ENCODE measurements around the gene NSDHL.
"Not testable (repeated sequence)": the region's sequence is repeated elsewhere in the genome, so short reads cannot be mapped to it uniquely, and the experiment has no call there.

NSDHL gene

GRCh38 chrX:152830312-152831305 is at the start of gene NSDHL, which contains the start of gene CETN2:
Gene NSDHL, plus strand, starts transcription at chrX:152831063. Its CDS starts 15,262 bp downstream, at chrX:152846325.
Gene CETN2, minus strand, starts transcription at chrX:152830757. Its CDS starts 47 bp downstream, at chrX:152830710.
- peak; percentile 34 to 97 (median 93) for DNase-seq

GRCh38 chrX:152787062-152787461 is 43.8 kb upstream of the NSDHL start:
- not testable (repeated sequence) for DNase-seq

DNA sequence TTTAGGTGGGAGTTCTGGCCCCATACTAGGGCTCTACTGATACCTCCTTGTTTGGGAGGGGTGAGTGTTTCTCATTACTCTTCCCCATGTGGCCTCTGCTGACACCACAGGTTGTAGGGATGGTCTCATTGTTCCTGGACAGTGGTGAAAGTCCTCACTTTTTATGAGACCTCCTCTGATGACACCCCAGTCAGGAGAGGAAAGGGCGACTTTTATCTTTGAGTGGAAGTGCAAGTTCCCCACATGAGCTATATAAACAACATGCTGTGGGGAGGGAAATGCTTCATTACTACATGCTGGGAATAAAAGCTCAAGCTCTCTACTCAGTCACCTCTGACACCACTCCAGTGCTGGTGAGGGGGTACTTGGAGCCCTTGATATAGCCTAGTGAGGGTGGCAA is 31.9 kb upstream of the NSDHL start:
- DNase-seq = no peak

DNA sequence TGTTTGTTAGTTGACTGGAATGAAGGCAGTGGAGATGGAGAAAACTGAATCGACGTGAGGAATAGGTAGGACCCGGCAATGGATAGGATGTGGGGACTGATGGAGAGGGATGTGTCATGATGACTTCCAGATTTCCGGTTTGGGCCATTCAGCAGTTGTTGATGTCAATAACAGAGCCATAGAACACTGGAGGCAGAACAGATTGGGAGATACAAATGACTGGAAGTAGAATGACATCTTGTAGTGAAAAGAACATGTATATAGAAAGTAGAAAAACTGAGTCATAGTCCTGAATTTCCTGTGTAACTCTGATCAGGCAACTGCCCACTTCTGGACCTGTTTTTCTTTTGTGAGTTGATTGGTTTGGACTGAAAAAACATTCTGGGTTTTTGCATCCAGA is 24.8 kb upstream of the NSDHL start:
- DNase-seq = no peak

DNA sequence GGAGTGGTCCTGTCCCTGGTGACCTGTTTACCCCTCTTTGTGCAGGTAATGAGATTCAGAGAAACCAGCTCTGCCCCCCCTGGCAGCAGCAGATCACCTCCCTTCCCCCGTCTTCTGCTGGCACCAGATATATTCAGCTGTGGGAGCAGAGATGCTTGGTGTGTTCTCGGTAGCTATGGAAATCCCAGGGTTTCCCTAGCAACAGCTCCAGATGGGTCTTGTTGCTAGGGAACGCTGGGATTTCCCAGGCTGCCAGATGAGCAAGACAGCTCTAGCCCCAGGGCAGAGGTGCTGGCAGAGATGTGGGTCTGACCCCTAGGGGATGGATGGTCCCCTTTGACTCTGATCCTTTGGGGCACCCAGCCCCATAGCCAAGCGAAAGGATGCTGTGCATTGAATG is 20.5 kb upstream of the NSDHL start:
- DNase-seq = peak in 31 of 58 donors; percentile 0 to 55 (median 10)

GRCh38 chrX:152813206-152813605 is 17.7 kb upstream of the NSDHL start:
- no peak for DNase-seq

DNA sequence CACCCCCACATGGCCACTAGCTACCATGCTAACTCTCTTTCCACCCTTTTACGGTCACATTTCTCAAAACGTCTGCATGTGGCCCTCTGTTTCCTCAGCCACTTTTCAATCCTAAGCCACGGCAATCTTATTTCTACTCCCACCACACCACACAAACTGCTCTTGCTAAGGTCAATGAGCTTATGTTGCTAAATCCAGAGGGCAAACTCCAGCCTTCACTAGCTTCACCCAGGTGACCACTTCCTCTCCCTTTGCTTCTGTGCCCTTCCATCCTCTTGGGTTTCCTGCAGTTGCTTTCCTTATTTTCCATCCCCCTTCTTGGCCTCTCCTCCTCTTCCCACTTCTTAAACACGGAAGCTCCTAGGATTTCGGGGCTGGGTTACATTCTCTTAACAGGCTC is 16.8 kb upstream of the NSDHL start:
- no peak for DNase-seq

DNA sequence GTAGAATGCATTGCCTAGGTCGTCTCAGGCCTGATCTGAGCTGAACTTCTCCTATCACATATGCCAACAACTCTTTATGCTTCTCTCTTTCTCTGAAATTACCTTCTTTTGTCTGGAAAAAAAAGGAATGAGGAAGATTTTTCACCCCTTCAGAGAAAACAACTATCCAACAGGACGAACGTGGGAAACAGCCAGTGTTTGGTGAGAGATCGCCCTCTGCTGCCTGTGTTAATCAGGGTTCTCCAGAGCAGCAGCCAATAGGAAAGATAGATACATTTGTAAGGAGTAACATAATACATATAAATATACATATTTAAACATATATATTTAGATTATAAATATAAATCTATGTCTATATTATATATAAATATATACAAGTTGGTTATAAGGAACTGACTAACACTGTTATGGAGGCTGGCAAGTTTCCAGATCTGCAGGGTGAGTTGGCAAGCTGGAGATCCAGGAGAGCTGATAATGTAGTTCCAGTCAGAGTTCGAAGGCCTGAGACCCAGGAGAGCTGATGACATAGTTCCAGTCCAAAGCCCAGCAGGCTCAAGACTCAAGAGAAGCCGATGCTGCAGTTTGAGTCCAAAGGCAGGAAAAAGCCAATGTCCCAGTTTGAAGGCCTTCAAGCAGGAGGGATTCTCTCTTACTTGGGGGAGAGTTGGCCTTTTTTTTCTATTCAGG is 13.6 kb upstream of the NSDHL start:
- peak in 27 of 58 donors; percentile 0 to 44 (median 9) for DNase-seq

DNA sequence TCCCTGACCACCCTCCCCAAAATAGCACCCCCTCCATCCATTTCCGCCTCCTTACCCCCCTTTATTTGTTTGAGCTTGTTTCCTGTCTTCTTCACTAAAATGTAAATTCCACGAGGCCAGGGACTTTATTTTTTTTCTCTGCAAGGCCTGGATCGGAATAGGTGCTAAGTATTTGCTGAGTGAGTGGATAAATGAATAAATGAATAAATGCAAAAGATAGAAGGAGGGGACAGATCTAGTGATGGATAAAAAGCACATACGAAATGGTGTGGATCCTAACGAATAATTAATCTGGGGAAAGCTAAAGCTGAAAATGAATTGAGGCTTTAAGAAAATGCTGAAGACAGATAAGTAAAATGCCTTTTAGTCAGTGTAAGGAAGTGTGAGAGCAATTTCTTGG is 12.5 kb upstream of the NSDHL start:
- no peak for DNase-seq

GRCh38 chrX:152819266-152819665 is 11.6 kb upstream of the NSDHL start:
- DNase-seq = no peak

- no peak for DNase-seq
These were observed 11.1 kb upstream of the NSDHL start for GRCh38 chrX:152819732-152820131.

- DNase-seq = peak in 11 of 58 donors; percentile 0 to 26 (median 4)
These were observed 9.6 kb upstream of the NSDHL start for GRCh38 chrX:152821145-152821765.

DNA sequence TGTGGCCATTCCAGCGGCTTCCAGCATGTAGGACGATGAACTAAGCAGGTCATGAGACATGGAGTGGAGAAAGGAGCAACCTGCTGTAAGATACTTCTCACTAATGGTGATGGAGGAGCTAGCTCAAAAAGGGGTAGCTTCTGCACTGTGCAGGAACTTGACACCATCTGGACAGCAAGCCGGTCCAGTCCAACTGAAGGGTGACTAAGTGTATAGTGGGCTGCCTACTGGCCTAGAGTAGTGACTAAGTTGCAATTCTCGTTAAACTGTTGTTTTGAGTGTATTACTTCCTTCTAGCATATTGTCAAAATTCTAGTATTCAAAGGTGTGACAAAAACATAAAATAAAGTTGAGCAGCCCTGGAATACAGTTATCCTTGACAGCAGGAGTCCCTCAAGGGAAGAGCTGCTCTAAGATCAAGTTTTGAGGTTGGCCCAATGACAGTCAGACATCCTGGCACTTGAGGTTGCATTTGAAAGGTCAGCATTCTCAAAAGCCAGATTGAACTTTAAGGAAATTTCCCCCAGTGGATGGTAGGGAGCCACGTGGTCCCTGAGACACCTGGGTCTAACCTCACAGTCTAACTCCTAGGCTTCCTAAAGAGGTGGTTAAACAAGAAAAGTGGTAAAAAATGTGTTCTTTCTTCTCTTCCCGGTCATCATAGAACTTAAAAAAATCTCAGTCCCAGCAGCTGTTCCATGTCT is 8.3 kb upstream of the NSDHL start:
- no peak for DNase-seq

DNA sequence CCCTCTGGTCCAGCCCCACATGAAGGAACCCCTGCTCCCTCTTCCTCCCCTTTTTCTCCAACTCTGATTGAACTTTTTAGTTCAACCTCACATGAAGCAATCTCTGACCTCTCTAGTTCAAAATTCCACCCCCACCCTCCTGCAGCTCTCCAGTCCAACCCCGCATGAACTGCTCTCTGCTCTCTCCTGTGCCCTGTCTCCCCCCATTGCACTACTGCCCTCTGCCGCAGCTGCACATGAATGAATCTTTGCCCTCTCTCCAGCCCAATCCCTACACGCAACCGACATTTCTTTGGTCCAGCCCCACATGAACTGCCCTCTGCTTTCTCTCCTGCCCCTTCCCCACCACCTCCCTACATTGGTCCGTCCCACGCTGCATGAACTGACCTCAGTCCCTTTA is 7.2 kb upstream of the NSDHL start:
- DNase-seq = no peak

GRCh38 chrX:152824841-152825374 is 6.0 kb upstream of the NSDHL start:
- DNase-seq = no peak

GRCh38 chrX:152831391-152831790 is 528 bp downstream of the NSDHL start:
- no peak for DNase-seq

DNA sequence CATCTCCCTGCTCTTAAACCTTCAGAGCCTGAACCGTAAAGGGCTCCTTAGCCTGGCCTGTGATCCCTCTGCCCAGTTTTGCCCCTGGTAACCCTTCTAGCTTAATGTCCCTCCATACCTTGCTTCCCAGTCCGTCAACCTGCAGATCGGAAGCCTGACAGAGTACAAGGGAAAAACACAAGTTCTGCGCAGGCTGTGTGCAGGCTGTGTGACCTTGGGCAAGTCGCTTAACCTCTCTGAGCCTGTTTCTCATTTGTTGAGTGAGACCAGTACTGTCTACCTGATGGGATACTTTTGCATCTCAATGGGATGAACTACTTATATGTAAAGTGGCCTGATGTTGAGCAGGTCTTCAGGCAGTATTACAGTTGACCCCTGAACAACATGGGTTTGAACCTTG is 1.7 kb downstream of the NSDHL start:
- no peak for DNase-seq

DNA sequence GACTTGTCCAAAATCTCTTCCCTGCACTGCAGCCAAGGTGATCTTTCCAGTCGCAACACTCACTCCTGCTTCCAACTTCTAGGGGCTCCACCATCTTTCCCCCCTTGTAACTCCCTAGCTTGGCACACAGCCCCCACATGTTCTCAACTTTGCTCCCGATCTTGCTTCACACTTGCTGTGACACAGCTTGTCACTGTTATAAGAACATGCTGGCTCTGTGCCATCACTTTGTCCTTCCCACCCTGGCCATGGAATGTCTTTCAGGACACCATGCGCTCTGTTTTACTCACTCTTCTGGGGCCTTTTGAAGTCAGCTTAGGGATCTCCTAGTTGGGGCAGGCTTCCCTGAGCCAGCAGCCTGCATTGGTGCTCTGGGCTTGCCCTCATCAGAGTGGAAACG is 2.5 kb downstream of the NSDHL start:
- no peak for DNase-seq

DNA sequence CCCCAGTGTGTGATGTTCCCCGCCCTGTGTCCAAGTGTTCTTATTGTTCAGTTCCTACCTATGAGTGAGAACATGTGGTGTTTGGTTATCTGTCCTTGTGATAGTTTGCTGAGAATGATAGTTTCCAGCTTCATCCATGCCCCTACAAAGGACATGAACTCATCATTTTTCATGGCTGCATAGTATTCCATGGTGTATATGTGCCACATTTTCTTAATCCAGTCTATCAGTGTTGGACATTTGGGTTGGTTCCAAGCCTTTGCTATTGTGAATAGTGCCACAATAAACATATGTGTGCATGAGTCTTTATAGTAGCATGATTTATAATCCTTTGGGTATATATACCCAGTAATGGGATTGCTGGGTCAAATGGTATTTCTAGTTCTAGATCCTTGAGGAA is 4.6 kb downstream of the NSDHL start:
- DNase-seq = not testable (repeated sequence)

- DNase-seq = no peak
These were observed 12.0 kb downstream of the NSDHL start for GRCh38 chrX:152842772-152843338.

DNA sequence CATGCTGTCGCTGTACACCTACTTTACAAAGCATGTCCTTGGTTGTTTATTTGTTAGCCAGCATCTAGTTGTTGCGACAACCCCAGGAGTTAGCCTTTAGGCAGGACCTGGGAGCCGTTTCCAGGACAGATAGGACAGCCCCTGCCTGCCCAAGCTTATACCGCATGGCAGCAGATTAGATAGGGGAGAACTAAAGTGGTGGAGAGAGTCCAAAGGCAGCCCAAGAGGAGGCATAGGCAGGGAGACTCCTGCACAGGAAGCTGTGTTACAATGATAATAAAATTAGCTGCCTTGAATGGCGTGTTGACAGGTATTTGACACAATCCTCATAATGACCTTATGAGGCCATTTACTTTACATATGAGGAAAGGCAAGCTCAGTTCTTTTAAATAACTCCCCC is 13.0 kb downstream of the NSDHL start:
- DNase-seq = no peak
